Measurements from ENCODE around the gene PCNA. TPM values are rescaled to one million over a fixed set of nuclear protein-coding genes. Genes with fewer than 3 reads are reported as not detected.

Gene PCNA
- total and polyA plus RNA-seq, 9 of the 15 experiments (the other 6 are each of a cell fraction or from before 2014, with no cell fraction given) = 213 to 390 (median 291) TPM

- Histone ChIP-seq H3K9me3 (replicated peaks; ENCODE audit: control insufficient read depth, insufficient read depth, low read depth, low read length) (no peaks in the 10 kb centered on the region), H3K27ac (ENCODE audit: extremely low read depth, low read depth, low read length) (no peak overlapping the region), H4K20me1 (replicated peaks; ENCODE audit: control insufficient read depth, insufficient read depth, low read length) (peaks cover 6% of the 10 kb centered on the region; the same call in 1 of the 2 replicates), H3K9ac (ENCODE audit: insufficient read depth in 1 of 2, low read depth in 2 of 2, low read length in 2 of 2) (no peak overlapping the region), H3K4me3 (no peak overlapping the region), H3K4me2 (ENCODE audit: insufficient read depth, low read length) (no peak overlapping the region), H3K79me2 (ENCODE audit: control insufficient read depth, insufficient read depth, low read length) (peaks cover 22% of the 10 kb centered on the region), H3K4me1 (replicated peaks in 1 of 2; ENCODE audit: control insufficient read depth in 2 of 2, insufficient read depth in 2 of 2, low read length in 2 of 2) (peaks cover 10 to 11% of the 10 kb centered on the region in 2 experiments; a peak in 4 of 5 replicates), H2AFZ (ENCODE audit: low read depth, low read length) (no peak overlapping the region), H3K9me1 (ENCODE audit: control insufficient read depth, insufficient read depth, low read length) (no peaks in the 10 kb centered on the region), H3K27me3 (ENCODE audit: control insufficient read depth in 2 of 2, insufficient read depth in 2 of 2, low read length in 2 of 2) (no peaks in the 10 kb centered on the region), H3K36me3 (ENCODE audit: control insufficient read depth, insufficient read depth, low read length) (no peaks in the 10 kb centered on the region)
- DNase-seq (ENCODE audit: extremely low read depth in 1 of 4, low spot score in 3 of 4) (no peak), FAIRE-seq (no peak), ATAC-seq (no peak; the same call in 2 of the 3 replicates)
- 5% methylated on average over 2 of the region's 2 CpGs for WGBS (ENCODE audit: insufficient coverage, low coverage, missing lambda C conversion rate)
- intact Hi-C loops (cut with micrococcal nuclease) (no loop called here), in situ Hi-C loops (cut with MboI) (no loop called here)
- no TSS peak for BruUV-seq (replicated peaks)
- CTCF ChIA-PET (ENCODE audit: low intra/inter-chr PET ratio) = no interaction called here
- POLR2A ChIA-PET = interaction anchor here (1.1 to 1.7 kb wide), 3 partner anchors 9 to 58 kb away, joined by 3 read pairs; no protein-coding TSS in a partner anchor
- TF ChIP-seq, protein P1, sequence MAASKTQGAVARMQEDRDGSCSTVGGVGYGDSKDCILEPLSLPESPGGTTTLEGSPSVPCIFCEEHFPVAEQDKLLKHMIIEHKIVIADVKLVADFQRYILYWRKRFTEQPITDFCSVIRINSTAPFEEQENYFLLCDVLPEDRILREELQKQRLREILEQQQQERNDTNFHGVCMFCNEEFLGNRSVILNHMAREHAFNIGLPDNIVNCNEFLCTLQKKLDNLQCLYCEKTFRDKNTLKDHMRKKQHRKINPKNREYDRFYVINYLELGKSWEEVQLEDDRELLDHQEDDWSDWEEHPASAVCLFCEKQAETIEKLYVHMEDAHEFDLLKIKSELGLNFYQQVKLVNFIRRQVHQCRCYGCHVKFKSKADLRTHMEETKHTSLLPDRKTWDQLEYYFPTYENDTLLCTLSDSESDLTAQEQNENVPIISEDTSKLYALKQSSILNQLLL (CRISPR knock-in tag; IDR thresholded peaks at IDR 0.05; ENCODE audit: borderline replicate concordance) = no peak
- TF ChIP-seq TCF3 (CRISPR knock-in tag; IDR thresholded peaks at IDR 0.05) = no peak
- TF ChIP-seq STAG1 (CRISPR knock-in tag; IDR thresholded peaks at IDR 0.05; ENCODE audit: borderline replicate concordance) = no peak
- TF ChIP-seq, protein P2, sequence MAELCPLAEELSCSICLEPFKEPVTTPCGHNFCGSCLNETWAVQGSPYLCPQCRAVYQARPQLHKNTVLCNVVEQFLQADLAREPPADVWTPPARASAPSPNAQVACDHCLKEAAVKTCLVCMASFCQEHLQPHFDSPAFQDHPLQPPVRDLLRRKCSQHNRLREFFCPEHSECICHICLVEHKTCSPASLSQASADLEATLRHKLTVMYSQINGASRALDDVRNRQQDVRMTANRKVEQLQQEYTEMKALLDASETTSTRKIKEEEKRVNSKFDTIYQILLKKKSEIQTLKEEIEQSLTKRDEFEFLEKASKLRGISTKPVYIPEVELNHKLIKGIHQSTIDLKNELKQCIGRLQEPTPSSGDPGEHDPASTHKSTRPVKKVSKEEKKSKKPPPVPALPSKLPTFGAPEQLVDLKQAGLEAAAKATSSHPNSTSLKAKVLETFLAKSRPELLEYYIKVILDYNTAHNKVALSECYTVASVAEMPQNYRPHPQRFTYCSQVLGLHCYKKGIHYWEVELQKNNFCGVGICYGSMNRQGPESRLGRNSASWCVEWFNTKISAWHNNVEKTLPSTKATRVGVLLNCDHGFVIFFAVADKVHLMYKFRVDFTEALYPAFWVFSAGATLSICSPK (IDR thresholded peaks at IDR 0.05; ENCODE audit: borderline replicate concordance) = no peak
- TF ChIP-seq ARID1B (IDR thresholded peaks at IDR 0.05) = no peak
- TF ChIP-seq, protein P3, sequence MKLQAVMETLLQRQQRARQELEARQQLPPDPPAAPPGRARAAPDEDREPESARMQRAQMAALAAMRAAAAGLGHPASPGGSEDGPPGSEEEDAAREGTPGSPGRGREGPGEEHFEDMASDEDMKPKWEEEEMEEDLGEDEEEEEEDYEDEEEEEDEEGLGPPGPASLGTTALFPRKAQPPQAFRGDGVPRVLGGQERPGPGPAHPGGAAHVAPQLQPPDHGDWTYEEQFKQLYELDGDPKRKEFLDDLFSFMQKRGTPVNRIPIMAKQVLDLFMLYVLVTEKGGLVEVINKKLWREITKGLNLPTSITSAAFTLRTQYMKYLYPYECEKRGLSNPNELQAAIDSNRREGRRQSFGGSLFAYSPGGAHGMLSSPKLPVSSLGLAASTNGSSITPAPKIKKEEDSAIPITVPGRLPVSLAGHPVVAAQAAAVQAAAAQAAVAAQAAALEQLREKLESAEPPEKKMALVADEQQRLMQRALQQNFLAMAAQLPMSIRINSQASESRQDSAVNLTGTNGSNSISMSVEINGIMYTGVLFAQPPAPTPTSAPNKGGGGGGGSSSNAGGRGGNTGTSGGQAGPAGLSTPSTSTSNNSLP (IDR thresholded peaks at IDR 0.05; ENCODE audit: borderline replicate concordance, low read depth, low read length) = no peak
- TF ChIP-seq HDGF (IDR thresholded peaks at IDR 0.05) = no peak
- no peak for TF ChIP-seq SAFB (IDR thresholded peaks at IDR 0.05; ENCODE audit: borderline replicate concordance, low read depth, low read length)
- TF ChIP-seq, protein P4, sequence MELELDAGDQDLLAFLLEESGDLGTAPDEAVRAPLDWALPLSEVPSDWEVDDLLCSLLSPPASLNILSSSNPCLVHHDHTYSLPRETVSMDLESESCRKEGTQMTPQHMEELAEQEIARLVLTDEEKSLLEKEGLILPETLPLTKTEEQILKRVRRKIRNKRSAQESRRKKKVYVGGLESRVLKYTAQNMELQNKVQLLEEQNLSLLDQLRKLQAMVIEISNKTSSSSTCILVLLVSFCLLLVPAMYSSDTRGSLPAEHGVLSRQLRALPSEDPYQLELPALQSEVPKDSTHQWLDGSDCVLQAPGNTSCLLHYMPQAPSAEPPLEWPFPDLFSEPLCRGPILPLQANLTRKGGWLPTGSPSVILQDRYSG (tag; conservative IDR thresholded peaks at IDR 0.05; ENCODE audit: low read depth) = no peak
- no peak for TF ChIP-seq SFPQ (IDR thresholded peaks at IDR 0.05; ENCODE audit: low read depth, low read length)
- TF ChIP-seq DPF2 (IDR thresholded peaks at IDR 0.05) = no peak
- TF ChIP-seq MCM3 (IDR thresholded peaks at IDR 0.05) = no peak
Measured at GRCh38 chr20:5146871-5147592, 27.3 kb upstream of the PCNA start.

Measured in K562 (cell line).